ENCODE results near the gene USP22.
"Not testable (repeated sequence)": the region's sequence is repeated elsewhere in the genome, so short reads cannot be mapped to it uniquely, and the experiment has no call there.

The USP22 gene

DNA sequence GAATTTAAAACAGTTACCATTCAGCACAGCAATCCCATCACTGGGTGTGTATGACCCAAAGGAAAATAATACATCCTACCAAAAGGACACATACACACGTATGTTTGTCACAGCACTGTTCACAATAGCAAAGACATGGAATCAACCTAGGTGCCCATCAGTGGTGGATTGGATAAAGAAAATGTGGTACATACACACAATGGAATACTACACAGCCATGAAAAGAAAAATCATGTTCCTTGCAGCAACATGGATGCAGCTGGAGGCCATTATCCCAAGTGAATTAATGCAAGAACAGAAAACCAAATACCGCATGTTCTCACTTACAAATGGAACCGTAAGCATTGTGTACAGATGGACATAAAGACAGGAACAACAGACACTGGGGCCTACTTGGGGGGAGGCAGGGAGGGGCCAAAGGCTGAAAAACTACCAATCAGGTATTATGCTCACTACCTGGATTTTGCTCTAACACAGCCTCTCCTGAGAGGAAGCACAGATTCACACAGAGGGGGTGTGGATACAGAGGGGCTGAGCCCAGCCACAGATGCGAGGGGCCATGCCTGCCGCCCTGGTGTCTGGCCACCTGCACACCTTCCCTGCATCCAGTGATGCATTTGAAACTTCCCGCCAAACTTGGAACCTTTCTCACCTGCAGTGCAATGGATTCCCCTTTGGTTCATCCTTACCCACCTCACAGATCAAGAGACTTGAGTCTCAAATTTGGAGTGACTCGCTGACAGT, 55.9 kb downstream of the USP22 start:
- no peak for DNase-seq (ENCODE audit: low spot score in 2 of 2)

DNA sequence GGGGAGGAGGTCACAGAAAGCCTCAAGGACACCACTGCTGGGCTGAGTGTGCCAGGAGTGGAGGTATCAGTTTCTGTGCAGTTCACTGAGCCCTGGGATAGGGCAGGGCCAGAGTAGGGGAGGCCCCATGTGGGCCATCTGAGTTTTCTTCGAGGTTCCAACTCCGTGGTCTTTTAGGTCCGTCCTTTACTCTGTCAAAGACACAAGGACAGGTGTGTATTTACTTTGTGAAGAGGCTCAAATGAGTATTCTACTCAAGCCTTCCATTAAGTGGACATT, 59.5 kb downstream of the USP22 start:
- DNase-seq (ENCODE audit: low spot score in 2 of 2) (no peak), ATAC-seq (ENCODE audit: low read depth) (no peak)
- Mint-ChIP-seq H3K4me3 (no peak overlapping the region), H3K4me1 (peaks cover 3% of the 10 kb centered on the region), H3K27ac (no peak overlapping the region), H3K27me3 (no peaks in the 10 kb centered on the region), H3K36me3 (peaks cover 6% of the 10 kb centered on the region), H3K9me3 (no peaks in the 10 kb centered on the region)

More for the DNA sequence above, 55.9 kb downstream of the USP22 start:
- H3K9me3 Mint-ChIP-seq, result no peaks in the 10 kb centered on the region
- no peaks in the 10 kb centered on the region for H3K27me3 Mint-ChIP-seq
- no peak overlapping the region for H3K4me3 Mint-ChIP-seq
- no peak for ATAC-seq (ENCODE audit: low read depth)
- H3K27ac Mint-ChIP-seq, result no peak overlapping the region
- peaks cover 4% of the 10 kb centered on the region for H3K36me3 Mint-ChIP-seq
- peaks cover 2% of the 10 kb centered on the region for H3K4me1 Mint-ChIP-seq

GRCh38 chr17:20982589-20983358, 60.0 kb downstream of the USP22 start:
- no peak for ATAC-seq (ENCODE audit: low read depth)
- H3K9me3 Mint-ChIP-seq, result no peaks in the 10 kb centered on the region
- peaks cover 5% of the 10 kb centered on the region for H3K4me1 Mint-ChIP-seq
- no peak overlapping the region for H3K4me3 Mint-ChIP-seq
- H3K27ac Mint-ChIP-seq, result no peak overlapping the region
- no peaks in the 10 kb centered on the region for H3K27me3 Mint-ChIP-seq
- H3K36me3 Mint-ChIP-seq, result peaks cover 6% of the 10 kb centered on the region
- no peak for DNase-seq (ENCODE audit: low spot score in 2 of 2)

DNA sequence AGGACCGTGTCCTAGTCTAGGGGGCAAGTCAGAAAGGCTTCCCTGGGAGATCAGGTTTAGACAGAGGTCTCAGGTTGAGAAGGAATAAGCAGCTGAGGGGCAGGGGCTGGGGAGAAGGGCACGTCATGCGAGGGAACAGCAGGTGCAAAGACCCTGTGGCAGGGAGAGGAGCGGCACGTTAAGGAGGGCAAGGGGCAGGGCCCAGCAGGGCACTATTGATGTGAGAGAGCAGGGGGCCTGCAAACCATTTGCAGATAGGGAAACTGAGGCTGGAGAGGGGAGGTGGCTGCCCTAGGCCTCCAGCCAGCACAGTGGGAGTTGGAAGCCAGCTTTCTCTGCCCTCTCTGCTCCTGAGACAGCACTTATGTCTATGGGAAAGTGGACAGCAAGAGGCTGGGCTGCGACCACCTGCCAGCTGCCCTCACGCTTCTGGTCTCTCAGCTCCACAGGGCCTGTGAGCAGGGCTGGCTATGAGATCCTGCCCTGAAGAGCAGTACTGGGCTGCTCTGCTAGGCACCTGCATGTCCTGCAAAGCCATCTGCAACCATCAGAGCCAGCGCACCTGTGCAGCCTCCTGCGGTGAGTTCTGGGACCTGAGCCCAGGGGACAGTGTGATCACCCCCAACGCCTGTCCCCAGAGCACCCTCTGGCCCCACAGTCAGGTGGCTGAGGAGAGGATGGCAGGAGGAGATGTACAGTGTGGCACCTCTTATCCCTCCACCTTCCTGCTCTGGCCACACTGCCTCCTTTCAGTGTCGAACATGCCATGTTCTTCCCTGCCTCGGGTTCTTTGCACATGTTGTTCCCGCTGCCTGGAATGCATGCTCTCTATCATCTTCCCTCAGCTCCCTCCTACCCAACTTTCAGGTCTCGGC, 61.5 kb downstream of the USP22 start:
- Mint-ChIP-seq H3K27me3 (no peaks in the 10 kb centered on the region), H3K9me3 (no peaks in the 10 kb centered on the region), H3K4me3 (no peak overlapping the region), H3K4me1 (peaks cover 14% of the 10 kb centered on the region), H3K36me3 (peaks cover 2% of the 10 kb centered on the region), H3K27ac (no peak overlapping the region)
- ATAC-seq (ENCODE audit: low read depth) (no peak), DNase-seq (ENCODE audit: low spot score in 2 of 2) (no peak)

GRCh38 chr17:20979792-20980083, 63.1 kb downstream of the USP22 start:
- Mint-ChIP-seq H3K36me3 (peaks cover 5% of the 10 kb centered on the region), H3K9me3 (no peaks in the 10 kb centered on the region), H3K4me1 (peaks cover 18% of the 10 kb centered on the region), H3K27ac (no peak overlapping the region), H3K4me3 (no peak overlapping the region), H3K27me3 (no peaks in the 10 kb centered on the region)
- ATAC-seq (ENCODE audit: low read depth) (no peak), DNase-seq (ENCODE audit: low spot score in 2 of 2) (no peak)

DNA sequence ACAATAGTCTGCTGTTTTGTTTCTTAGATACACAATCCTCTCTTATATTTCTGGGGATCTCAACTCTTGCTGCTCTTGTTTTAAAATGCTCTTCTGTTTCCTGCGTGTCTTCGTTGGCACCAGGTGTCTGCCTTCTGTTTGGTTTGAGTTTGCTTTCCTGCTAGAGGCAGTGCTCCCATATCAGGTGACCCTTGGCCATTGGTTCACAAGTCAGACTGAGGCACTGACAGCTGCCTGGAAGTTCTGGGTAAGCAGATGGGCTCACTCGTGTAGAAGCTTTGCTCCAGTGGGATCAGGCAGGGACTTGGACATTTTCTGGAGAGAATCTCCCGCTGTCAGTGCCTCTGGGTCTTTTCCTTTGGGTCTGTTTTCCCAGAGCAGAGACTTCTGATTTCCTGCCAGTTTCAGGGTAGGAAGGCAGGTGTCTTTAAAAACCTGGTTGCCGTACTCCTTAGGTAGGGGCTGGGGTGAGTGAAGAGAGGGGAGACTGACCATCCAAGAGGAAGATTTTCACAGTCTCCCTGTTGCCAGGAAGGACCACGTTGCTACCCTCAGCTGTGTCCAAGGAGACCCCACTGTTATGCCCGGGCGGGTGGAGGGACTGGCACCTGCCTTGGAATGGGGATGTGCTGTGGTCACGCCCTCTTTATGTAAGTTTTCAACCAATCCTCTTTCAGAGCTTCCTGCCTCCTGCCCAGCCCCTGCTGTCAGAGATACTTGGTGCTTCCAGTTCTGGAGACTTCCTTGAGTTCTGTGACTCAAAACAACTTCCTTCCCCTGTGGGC, 63.6 kb downstream of the USP22 start:
- not testable (repeated sequence) for H3K27me3 Mint-ChIP-seq; DNase-seq (ENCODE audit: low spot score in 2 of 2); H3K36me3 Mint-ChIP-seq; H3K4me3 Mint-ChIP-seq; ATAC-seq (ENCODE audit: low read depth); H3K9me3 Mint-ChIP-seq
- Mint-ChIP-seq H3K4me1 (peaks cover 20% of the 10 kb centered on the region), H3K27ac (peak overlapping the region; percentile 82)

DNA sequence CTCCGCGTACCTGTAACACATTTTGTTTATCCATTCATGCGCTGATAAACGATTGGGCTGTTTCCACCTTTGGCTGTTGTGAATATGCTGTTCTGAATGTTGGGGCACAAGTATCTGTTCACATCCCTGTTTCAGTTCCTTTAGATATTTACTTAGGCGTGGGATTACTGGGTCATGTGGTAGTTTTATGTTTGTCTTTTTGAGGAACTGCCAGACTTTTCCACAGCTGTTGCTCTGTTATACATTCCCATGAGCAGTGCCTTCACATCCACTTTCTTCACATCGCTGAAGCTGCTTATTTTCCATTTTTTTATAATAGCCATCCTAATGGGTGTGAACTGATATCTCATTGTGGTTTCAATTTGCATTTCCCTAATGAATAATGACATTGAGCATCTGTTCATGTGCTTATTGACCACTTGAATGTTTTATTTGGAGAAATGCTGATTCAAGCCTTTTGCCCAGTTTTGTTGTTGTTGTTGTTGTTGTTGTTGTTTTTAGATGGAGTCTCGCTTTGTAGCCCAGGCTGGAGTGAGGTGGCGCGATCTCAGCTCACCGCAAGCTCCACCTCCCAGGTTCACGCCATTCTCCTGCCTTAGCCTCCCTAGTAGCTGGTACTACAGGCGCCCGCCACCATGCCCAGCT, 65.1 kb downstream of the USP22 start:
- not testable (repeated sequence) for H3K4me3 Mint-ChIP-seq; H3K27me3 Mint-ChIP-seq; DNase-seq (ENCODE audit: low spot score in 2 of 2); H3K27ac Mint-ChIP-seq; H3K9me3 Mint-ChIP-seq; ATAC-seq (ENCODE audit: low read depth); H3K36me3 Mint-ChIP-seq
- peaks cover 26% of the 10 kb centered on the region for H3K4me1 Mint-ChIP-seq

GRCh38 chr17:20975566-20975965, 67.2 kb downstream of the USP22 start:
- Mint-ChIP-seq H3K4me1 (peaks cover 34% of the 10 kb centered on the region), H3K4me3 (no peak overlapping the region), H3K36me3 (peaks cover 3% of the 10 kb centered on the region), H3K27ac (no peak overlapping the region), H3K27me3 (no peaks in the 10 kb centered on the region), H3K9me3 (no peaks in the 10 kb centered on the region)
- no peak for ATAC-seq (ENCODE audit: low read depth)
- DNase-seq (ENCODE audit: low spot score in 2 of 2), result no peak

GRCh38 chr17:20970329-20970728, 72.5 kb downstream of the USP22 start:
- no peaks in the 10 kb centered on the region for H3K9me3 Mint-ChIP-seq
- no peaks in the 10 kb centered on the region for H3K27me3 Mint-ChIP-seq
- ATAC-seq (ENCODE audit: low read depth), result no peak
- no peaks in the 10 kb centered on the region for H3K36me3 Mint-ChIP-seq
- DNase-seq (ENCODE audit: low spot score in 2 of 2), result no peak
- peak overlapping the region; percentile 88 for H3K4me3 Mint-ChIP-seq
- H3K27ac Mint-ChIP-seq, result peak overlapping the region; percentile 92
- H3K4me1 Mint-ChIP-seq, result peaks cover 63% of the 10 kb centered on the region

GRCh38 chr17:20968913-20969616, 73.7 kb downstream of the USP22 start:
- H3K9me3 Mint-ChIP-seq, result no peaks in the 10 kb centered on the region
- H3K36me3 Mint-ChIP-seq, result no peaks in the 10 kb centered on the region
- peak overlapping the region; percentile 88 for H3K4me3 Mint-ChIP-seq
- no peaks in the 10 kb centered on the region for H3K27me3 Mint-ChIP-seq
- H3K27ac Mint-ChIP-seq, result peak overlapping the region; percentile 92
- peak; percentile 74 for ATAC-seq (ENCODE audit: low read depth)
- peaks cover 60% of the 10 kb centered on the region for H3K4me1 Mint-ChIP-seq
- DNase-seq (ENCODE audit: low spot score in 2 of 2), result no peak

GRCh38 chr17:20967776-20968175, 75.0 kb downstream of the USP22 start:
- peaks cover 55% of the 10 kb centered on the region for H3K4me1 Mint-ChIP-seq
- DNase-seq (ENCODE audit: low spot score in 2 of 2), result no peak
- H3K27ac Mint-ChIP-seq, result no peak overlapping the region
- H3K36me3 Mint-ChIP-seq, result no peaks in the 10 kb centered on the region
- peak; percentile 23 for ATAC-seq (ENCODE audit: low read depth)
- H3K4me3 Mint-ChIP-seq, result no peak overlapping the region
- peaks cover 1% of the 10 kb centered on the region for H3K27me3 Mint-ChIP-seq
- no peaks in the 10 kb centered on the region for H3K9me3 Mint-ChIP-seq

DNA sequence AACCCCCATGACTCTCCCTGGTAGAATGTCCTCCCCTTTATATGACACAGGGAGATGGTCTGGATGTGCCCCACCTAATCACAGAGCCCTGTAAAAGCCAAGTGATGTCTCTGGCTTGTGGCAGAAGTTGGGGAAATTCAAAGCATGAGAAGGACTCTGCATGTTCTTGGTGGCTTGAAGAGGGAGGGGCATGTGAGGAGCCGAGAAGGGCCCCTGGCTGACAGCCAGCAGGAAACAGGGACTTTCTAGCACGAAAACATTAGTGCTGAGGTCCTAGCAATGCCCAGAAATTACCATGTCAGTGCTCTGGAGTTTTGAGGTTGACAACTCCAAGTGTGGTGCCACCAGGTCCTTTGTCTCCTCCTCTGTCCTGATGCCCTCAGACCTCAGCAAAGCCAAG, 75.9 kb downstream of the USP22 start:
- peak in 1 of 2 donors; percentile 25 for DNase-seq (ENCODE audit: low spot score in 2 of 2)
- H3K36me3 Mint-ChIP-seq, result no peaks in the 10 kb centered on the region
- no peak overlapping the region for H3K27ac Mint-ChIP-seq
- no peaks in the 10 kb centered on the region for H3K9me3 Mint-ChIP-seq
- peak; percentile 73 for ATAC-seq (ENCODE audit: low read depth)
- H3K4me3 Mint-ChIP-seq, result no peak overlapping the region
- peaks cover 54% of the 10 kb centered on the region for H3K4me1 Mint-ChIP-seq
- peaks cover 1% of the 10 kb centered on the region for H3K27me3 Mint-ChIP-seq

- Mint-ChIP-seq H3K36me3 (no peaks in the 10 kb centered on the region), H3K27ac (no peak overlapping the region), H3K9me3 (no peaks in the 10 kb centered on the region), H3K4me3 (no peak overlapping the region), H3K4me1 (peaks cover 43% of the 10 kb centered on the region), H3K27me3 (peaks cover 3% of the 10 kb centered on the region)
- DNase-seq (ENCODE audit: low spot score in 2 of 2), result no peak
- ATAC-seq (ENCODE audit: low read depth), result no peak
These were observed 77.3 kb downstream of the USP22 start for GRCh38 chr17:20965492-20965891.
